ENCODE measurements around the gene PARK7.

PARK7 gene

DNA sequence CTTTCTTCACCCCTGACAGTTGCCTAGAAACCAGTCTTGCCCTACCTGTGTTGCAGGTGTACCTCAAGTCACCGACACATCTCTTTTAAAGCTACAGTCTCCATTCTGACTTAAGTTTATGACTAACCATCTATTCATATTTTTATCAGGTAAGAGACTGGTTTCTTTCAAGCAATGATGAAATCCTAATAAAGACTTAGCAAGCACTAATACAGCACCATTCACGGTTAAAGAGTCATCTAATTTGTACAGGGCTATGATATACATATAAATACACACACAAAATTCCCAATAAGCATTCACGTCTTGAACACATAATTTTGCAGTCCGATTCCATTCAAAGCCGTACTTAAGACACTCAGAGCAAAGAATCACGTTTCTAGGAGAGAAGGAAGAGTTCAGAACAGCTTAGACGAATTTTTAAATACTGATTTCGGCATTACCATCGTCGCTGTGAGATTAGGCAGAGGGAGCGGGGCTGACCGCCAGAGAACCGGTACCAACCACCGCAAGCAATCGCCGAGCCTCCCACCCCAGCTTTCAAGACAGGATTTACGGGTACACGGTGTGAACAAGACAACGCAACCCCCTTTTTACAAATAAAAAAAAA lies 63.7 kb downstream of the PARK7 start:
- TF ChIP-seq, protein P1, sequence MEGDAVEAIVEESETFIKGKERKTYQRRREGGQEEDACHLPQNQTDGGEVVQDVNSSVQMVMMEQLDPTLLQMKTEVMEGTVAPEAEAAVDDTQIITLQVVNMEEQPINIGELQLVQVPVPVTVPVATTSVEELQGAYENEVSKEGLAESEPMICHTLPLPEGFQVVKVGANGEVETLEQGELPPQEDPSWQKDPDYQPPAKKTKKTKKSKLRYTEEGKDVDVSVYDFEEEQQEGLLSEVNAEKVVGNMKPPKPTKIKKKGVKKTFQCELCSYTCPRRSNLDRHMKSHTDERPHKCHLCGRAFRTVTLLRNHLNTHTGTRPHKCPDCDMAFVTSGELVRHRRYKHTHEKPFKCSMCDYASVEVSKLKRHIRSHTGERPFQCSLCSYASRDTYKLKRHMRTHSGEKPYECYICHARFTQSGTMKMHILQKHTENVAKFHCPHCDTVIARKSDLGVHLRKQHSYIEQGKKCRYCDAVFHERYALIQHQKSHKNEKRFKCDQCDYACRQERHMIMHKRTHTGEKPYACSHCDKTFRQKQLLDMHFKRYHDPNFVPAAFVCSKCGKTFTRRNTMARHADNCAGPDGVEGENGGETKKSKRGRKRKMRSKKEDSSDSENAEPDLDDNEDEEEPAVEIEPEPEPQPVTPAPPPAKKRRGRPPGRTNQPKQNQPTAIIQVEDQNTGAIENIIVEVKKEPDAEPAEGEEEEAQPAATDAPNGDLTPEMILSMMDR (conservative IDR thresholded peaks at IDR 0.05; ENCODE audit: low read depth) = no peak
- CTCF ChIA-PET = interaction anchor here (0.6 kb wide), 1 partner anchor 12 kb away, joined by 3 read pairs; no protein-coding TSS in a partner anchor
- POLR2A ChIA-PET (ENCODE audit: low non-redundant PET) = interaction anchor here (0.6 kb wide), 2 partner anchors 37 to 513 kb away, joined by 3 read pairs; no protein-coding TSS in a partner anchor
- no peak for DNase-seq (ENCODE audit: low spot score)
- H3K27ac ChIP-seq = peak overlapping the region; percentile 85

DNA sequence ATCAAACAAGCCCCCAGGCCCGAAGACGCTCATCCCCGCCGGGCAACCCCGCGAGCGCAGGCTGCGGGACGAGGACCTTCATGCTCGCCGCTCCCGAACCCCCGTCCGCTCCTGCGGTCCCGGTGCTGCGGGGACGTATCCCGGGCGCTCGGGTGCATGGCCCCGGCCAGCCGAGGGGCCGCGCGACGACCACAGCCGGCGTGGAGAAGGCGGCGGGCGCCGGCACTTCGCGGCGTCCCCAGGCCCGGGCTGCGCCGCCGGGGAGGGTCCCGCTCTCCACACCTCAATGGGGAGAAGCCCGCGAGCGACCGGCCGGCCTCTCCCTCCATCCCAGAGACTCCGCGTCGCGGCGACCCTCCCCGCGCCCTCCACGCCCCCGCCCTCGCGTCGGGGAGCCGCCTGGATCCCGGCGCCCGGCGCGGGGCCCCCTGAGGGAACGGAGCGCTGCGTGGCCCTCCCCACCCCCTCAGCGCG lies 64.2 kb downstream of the PARK7 start:
- ChIA-PET CTCF (no interaction called here), POLR2A (ENCODE audit: low non-redundant PET) (interaction anchor here (0.6 kb wide), 1 partner anchor 21 kb away, joined by 3 read pairs; no protein-coding TSS in a partner anchor)
- H3K27ac ChIP-seq = peak overlapping the region; percentile 85
- DNase-seq (ENCODE audit: low spot score) = no peak
- TF ChIP-seq, protein P1 (conservative IDR thresholded peaks at IDR 0.05; ENCODE audit: low read depth) = no peak

DNA sequence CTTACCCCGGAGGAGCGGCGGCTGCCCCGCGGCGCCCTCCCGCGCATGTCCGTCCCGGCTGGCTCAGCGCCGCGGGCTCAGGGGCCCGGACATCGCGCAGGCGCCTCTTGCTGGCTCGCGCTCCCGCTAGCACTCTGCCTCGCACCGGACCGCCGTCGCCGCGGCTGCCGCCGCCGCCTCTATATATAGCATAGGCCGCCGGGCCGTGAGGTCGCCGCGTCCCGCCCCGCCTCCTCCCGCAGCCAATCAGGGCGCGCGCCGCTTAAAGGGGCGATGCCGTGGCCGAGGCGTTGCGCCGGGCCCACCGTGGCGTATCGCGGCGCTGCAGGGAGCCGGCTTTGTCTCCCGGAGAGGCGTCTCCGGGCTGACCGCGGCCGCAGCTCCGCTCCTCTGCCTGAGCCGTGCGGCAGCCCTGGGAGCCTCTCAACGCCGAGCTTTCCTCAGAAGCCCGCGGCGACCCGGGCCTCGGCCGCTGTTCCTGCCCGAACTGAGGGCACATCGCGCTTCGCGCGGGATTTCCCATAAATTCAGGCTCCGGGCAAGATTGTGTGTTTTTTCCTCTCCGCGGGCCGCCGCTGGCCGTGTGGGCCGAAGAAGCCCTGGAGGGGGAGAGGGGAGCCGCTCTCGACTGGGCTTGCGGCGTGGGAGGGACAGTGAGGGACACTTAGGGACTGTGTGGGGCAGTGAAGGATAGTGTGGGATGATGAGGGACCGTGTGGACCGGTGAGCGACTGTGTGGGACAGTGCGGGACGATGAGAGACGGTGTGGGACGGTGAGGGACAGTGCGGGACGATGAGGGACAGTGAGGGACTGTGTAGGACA lies 64.9 kb downstream of the PARK7 start, which contains the start of gene ERRFI1:
ERRFI1 (minus strand) TSS at position 157 of the 823 bp plus-strand sequence. CDS start 10,690 bp downstream, outside the sequence.
- H3K27ac ChIP-seq = peak within 1 kb of the TSS; percentile 85
- TF ChIP-seq, protein P1 (conservative IDR thresholded peaks at IDR 0.05; ENCODE audit: low read depth) = no peak
- peak; percentile 93 for DNase-seq (ENCODE audit: low spot score)
- ChIA-PET POLR2A (ENCODE audit: low non-redundant PET) (interaction anchor here (0.6 kb wide), 1 partner anchor 21 kb away, joined by 3 read pairs; no protein-coding TSS in a partner anchor), CTCF (interaction anchor here (0.6 kb wide), 1 partner anchor 324 kb away, joined by 3 read pairs; no protein-coding TSS in a partner anchor)

DNA sequence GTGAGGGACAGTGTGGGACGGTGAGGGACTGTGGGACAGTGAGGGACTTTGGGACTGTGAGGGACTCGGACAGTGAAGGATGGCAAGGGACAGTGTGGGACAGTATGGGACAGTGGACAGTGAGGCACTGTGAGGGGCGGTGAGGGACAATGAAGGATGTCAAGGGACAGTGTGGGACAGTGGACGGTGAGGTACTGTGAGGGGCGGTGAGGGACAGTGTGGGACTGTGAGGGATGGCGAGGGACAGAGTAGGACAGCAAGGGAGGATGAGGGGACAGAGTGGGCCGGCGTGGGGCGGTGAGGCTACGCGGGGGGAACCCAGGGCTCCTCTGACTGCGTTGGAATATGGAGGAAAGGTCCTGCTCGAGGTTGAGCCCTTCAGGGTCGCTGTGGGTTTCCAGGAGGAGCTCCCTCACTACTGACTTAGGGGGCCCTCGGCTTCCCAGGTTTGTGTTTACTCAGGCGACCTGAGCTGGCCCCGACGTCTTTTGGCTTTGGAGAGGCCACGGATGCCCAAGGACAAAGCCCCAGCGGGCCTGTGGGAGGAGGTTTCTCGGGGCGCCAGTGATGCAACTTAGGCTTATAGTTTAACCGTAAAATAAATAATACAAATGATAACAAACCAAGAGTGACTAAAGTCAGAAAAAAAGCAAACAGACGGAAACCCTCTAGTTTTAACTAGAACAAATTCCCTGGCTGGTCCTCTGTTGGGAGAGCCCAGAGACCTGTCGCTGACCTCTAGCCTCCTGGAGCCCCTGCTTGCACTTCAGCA lies 65.7 kb downstream of the PARK7 start:
- ChIA-PET POLR2A (ENCODE audit: low non-redundant PET) (interaction anchor here (0.5 kb wide), 1 partner anchor 58 kb away, joined by 9 read pairs; no protein-coding TSS in a partner anchor), CTCF (interaction anchor here (0.6 to 2.0 kb wide), 4 partner anchors 18 to 323 kb away, joined by 3 to 11 read pairs (median 4); no protein-coding TSS in a partner anchor)
- no peak for DNase-seq (ENCODE audit: low spot score)
- TF ChIP-seq, protein P1 (conservative IDR thresholded peaks at IDR 0.05; ENCODE audit: low read depth) = no peak
- H3K27ac ChIP-seq = peak overlapping the region; percentile 85

DNA sequence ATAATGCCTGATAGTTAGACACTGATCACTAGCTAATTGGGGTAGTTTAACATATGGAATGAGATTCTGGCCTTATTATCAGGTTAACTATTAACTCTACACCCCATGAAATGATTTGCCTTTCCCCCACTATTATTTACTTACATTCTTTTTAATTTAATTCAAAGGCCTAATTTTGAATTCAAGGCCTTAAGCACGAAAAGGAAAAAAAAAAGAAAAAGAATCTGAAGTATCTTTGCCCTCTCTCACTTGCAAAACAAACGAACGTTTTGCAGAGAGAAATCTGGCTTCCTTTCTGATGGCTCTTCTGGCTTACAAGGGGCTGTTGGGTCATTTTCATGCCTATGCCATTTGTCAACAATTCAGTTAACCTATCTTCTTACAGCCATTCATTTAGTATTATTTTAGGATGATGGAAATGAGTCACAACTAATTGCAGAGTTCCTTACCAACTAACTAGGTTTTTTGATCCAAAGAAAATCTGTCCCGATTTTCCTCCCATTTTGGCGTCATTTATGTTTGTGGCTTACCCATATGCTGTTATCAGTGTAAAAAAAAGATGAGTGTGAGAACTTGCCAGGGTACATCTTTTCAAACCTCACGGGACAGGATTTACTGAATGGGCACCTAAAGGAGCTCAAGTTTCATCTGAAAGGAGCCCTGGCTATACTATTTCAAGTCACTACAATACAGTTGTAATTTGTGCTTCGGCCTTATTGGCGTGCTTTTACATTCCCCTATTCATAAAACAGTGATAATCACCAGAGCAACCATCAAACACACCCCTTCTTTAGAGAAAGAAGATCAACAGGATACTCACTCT lies 66.4 kb downstream of the PARK7 start:
- no peak for DNase-seq (ENCODE audit: low spot score)
- CTCF ChIA-PET = interaction anchor here (0.6 to 2.0 kb wide), 5 partner anchors 231 to 939 kb away, joined by 3 to 11 read pairs (median 3); no protein-coding TSS in a partner anchor
- peak overlapping the region; percentile 85 for H3K27ac ChIP-seq
- TF ChIP-seq, protein P1 (conservative IDR thresholded peaks at IDR 0.05; ENCODE audit: low read depth) = no peak
- POLR2A ChIA-PET (ENCODE audit: low non-redundant PET) = interaction anchor here (0.5 to 0.6 kb wide), 2 partner anchors 58 to 226 kb away, joined by 3 to 9 read pairs; no protein-coding TSS in a partner anchor

All from RWPE1 (cell line).